HL-60 (cell line): Measurements from ENCODE around the gene EFCC1.
"Not testable (repeated sequence)": the region's sequence is repeated elsewhere in the genome, so short reads cannot be mapped to it uniquely, and the experiment has no call there.

Experiments
- DNase-seq, 2 experiments: peaks; one replicate each; pipeline ENCODE4 v3.0.0-alpha.2; 2010 to 2020; ENCODE audit warnings: low read depth in 1 of 2, low spot score in 1 of 2
- H3K27ac ChIP-seq: fragments of 250-450 bp; sonication (Bioruptor Pico); replicated peaks from 2 replicates; pipeline ENCODE4 v1.5.1; 2020; ENCODE audit warnings: mild to moderate bottlenecking, moderate library complexity
- H3K27me3 ChIP-seq: fragments of 250-450 bp; sonication (Bioruptor Pico); 2 replicates; pipeline ENCODE4 v1.5.1; 2021; ENCODE audit warnings: mild to moderate bottlenecking, moderate library complexity; ENCODE audit not compliant: insufficient read depth, poor library complexity, severe bottlenecking
- H3K4me3 ChIP-seq: replicated peaks from 2 replicates; pipeline ENCODE4 v1.5.1; 2011; ENCODE audit warnings: mild to moderate bottlenecking, control low read depth, low read length; ENCODE audit not compliant: insufficient read depth
- GABPA ChIP-seq: IDR thresholded peaks from 2 replicates; pipeline ENCODE4 v1.6.1; 2012; ENCODE audit warnings: low read depth
- POLR2AphosphoS5 ChIP-seq: IDR thresholded peaks from 2 replicates; pipeline ENCODE4 v1.6.1; 2012; ENCODE audit warnings: low read depth
- REST ChIP-seq: IDR thresholded peaks from 2 replicates; pipeline ENCODE4 v1.6.1; 2012; ENCODE audit warnings: low read depth; ENCODE audit not compliant: insufficient replicate concordance
- SPI1 ChIP-seq: IDR thresholded peaks from 2 replicates; pipeline ENCODE4 v1.6.1; 2012; ENCODE audit warnings: low read depth, mild to moderate bottlenecking, borderline replicate concordance
- TF ChIP-seq, protein P1 (sequence below): IDR thresholded peaks from one replicate; pipeline ENCODE4 v1.5.1; 2011; ENCODE audit warnings: low read length, control low read depth, inconsistent platforms; ENCODE audit not compliant: insufficient read depth

Gene EFCC1

DNA sequence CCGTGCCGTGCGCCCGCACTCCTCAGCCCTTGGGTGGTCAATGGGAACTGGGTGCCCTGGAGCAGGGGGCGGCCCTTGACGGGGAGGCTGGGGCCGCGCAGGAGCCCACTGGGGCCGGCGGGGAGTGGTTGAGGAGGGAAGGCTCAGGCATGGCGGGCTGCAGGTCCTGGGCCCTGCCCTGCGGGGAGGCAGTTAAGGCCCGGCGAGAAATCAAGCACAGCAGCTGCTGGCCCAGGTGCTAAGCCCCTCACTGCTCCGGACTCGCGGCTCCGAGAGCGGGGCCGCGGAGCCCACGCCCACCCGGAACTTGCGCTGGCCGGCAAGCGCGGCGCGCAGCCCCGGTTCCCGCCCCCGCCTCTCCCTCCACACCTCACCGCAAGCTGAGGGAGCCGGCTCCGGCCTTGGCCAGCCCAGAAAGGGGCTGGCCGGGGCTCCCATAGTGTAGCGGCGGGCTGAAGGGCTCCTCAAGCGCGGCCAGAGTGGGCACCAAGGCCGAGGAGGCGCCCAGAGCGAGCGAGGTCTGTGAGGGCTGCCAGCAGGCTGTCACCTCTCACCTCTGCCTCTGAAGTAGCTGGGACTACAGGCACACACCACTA lies 67.3 kb downstream of the EFCC1 start:
- no peak overlapping the region for H3K27ac ChIP-seq
- TF ChIP-seq REST (no peak), POLR2AphosphoS5 (no peak)
- H3K4me3 ChIP-seq, result peak overlapping the region; percentile 26
- no peaks in the 10 kb centered on the region for H3K27me3 ChIP-seq
- peak in 1 of 2 experiments; percentile 7 for DNase-seq

DNA sequence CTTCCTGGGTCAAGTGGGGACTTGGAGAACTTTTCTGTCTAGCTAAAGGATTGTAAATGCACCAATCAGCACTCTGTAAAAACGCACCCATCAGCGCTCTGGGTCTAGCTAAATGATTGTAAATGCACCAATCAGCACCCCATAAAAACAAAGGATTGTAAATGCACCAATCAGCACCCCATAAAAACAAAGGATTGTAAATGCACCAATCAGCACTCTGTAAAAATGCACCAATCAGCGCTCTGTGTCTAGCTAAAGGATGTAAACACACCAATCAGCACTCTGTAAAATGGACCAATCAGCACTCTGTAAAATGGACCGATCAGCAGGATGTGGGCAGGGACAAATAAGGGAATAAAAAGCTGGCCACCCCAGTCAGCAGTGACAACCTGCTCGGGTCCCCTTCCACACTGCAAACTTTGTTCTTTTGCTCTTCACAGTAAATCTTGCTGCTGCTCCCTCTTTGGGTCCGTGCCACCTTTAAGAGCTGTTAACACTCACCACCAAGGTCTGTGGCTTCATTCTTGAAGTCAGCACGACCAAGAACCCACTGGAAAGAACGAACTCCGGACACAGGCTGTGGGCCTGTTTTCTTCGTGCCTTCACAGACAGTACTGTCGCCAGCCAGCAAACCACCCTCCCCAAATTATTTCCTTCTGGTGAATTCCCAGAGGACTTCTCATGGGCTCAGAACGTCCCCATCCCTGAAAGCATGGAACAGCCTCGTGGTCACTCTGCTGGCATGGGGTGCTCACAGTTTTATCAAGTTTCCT lies 68.4 kb downstream of the EFCC1 start:
- not testable (repeated sequence) for DNase-seq, H3K27me3 ChIP-seq, H3K4me3 ChIP-seq, H3K27ac ChIP-seq

DNA sequence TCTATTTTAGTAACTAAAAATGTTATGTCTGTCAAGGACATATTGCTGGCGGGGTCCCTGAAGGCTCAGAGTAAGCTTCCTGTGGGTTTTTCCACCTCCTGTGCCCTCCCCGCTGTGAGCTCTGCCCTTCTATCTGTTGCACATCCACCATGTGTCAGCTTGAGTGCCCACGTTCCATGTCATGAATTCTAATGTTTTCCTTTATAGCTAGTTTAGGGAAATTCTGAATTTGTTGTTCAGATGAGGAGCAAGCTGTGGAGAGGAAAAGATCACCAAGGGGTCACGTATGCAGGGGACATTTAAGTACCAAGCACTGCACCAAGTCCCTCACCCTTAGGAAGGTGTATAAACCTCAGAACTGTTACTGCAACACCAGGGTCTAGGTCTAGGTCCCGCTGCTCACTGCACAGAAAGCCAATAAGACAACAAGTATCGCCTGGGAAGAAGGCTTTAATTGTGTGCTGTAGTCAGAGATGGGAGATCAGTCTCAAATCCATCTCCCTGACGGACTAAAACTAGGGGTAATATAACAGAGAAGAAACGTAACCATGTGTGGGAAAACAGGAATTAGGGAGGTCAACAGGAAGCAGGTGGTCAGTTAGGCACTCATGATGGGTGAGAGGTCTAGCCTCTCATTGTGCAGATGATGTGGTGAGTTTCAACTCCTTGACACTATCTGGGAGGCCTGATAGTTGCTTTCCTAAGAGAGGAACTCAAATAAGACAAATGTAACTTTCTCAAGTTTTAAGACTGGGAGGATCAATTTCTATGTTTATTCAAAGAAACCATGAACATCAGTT lies 69.2 kb downstream of the EFCC1 start:
- TF ChIP-seq, protein P1, sequence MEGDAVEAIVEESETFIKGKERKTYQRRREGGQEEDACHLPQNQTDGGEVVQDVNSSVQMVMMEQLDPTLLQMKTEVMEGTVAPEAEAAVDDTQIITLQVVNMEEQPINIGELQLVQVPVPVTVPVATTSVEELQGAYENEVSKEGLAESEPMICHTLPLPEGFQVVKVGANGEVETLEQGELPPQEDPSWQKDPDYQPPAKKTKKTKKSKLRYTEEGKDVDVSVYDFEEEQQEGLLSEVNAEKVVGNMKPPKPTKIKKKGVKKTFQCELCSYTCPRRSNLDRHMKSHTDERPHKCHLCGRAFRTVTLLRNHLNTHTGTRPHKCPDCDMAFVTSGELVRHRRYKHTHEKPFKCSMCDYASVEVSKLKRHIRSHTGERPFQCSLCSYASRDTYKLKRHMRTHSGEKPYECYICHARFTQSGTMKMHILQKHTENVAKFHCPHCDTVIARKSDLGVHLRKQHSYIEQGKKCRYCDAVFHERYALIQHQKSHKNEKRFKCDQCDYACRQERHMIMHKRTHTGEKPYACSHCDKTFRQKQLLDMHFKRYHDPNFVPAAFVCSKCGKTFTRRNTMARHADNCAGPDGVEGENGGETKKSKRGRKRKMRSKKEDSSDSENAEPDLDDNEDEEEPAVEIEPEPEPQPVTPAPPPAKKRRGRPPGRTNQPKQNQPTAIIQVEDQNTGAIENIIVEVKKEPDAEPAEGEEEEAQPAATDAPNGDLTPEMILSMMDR, result no peak
- no peak for TF ChIP-seq POLR2AphosphoS5
- TF ChIP-seq REST, result no peak
- no peak for TF ChIP-seq SPI1
- TF ChIP-seq GABPA, result no peak
- Histone ChIP-seq H3K27ac (no peak overlapping the region), H3K27me3 (no peaks in the 10 kb centered on the region), H3K4me3 (no peak overlapping the region)
- DNase-seq, result no peak

- DNase-seq, result no peak
- H3K4me3 ChIP-seq, result no peak overlapping the region
Measured at GRCh38 chr3:129077222-129077621, 76.1 kb downstream of the EFCC1 start.

More at GRCh38 chr3:129077222-129077621, 76.1 kb downstream of the EFCC1 start:
- TF ChIP-seq POLR2AphosphoS5, result no peak
- TF ChIP-seq REST, result no peak
- TF ChIP-seq, protein P1, result no peak
- no peak for TF ChIP-seq GABPA
- TF ChIP-seq SPI1, result no peak
- Histone ChIP-seq H3K27ac (no peak overlapping the region), H3K27me3 (no peaks in the 10 kb centered on the region)
